Measurements from ENCODE around the gene INTS4.
A peak's percentile ranks its signal among the peaks of the same experiment; 100 is the strongest.
"Not testable (repeated sequence)": the region's sequence is repeated elsewhere in the genome, so short reads cannot be mapped to it uniquely, and the experiment has no call there.

Gene INTS4

DNA sequence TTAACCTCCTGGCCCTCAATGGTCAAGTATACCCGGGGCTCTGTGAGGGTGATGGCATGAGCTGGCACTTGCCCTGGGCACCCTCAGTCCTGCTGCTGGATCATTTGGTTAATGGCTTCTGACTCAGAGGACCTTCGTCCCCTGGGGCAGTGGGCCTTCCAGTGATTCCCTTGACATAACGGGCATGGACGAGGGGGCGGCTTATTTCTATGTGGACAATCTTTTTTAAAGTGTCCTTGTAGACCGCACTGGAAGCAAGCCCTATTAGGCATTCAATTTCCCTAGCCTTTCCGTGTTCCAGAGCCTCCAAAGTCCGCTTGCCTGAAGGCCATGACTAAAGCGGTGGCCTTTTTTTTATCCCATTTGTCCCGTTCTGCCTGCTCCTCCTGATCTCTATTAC, 133.0 kb downstream of the INTS4 start:
- H2BK5ac ChIP-seq (ENCODE audit: low read depth, low read length, poor library complexity, severe bottlenecking); H3K79me1 ChIP-seq (replicated peaks; ENCODE audit: low read length, poor library complexity, severe bottlenecking); H3K18ac ChIP-seq (ENCODE audit: low read depth in 1 of 2, low read length in 2 of 2); H4K91ac ChIP-seq (ENCODE audit: low read length); H3K4me1 ChIP-seq (ENCODE audit: control insufficient read depth, insufficient read depth, low read depth, low read length); H2BK12ac ChIP-seq (ENCODE audit: low read length in 2 of 2); H3K9me3 ChIP-seq (ENCODE audit: control insufficient read depth, low read length); H3K14ac ChIP-seq (ENCODE audit: low read length in 2 of 2); H3K4ac ChIP-seq (ENCODE audit: low read depth in 1 of 2, low read length in 2 of 2); H3K27me3 ChIP-seq (ENCODE audit: control insufficient read depth in 1 of 2, insufficient read depth in 1 of 2, low read length in 2 of 2); H2BK15ac ChIP-seq (ENCODE audit: low read depth, poor library complexity, severe bottlenecking); H3K4me3 ChIP-seq (ENCODE audit: insufficient read depth in 1 of 2, low read depth in 1 of 2, low read length in 2 of 2); H2AK5ac ChIP-seq (ENCODE audit: low read length, severe bottlenecking); H3K23ac ChIP-seq (ENCODE audit: low read length in 2 of 2); H3K4me2 ChIP-seq (ENCODE audit: low read length, poor library complexity, severe bottlenecking); H3K9ac ChIP-seq (ENCODE audit: low read length); DNase-seq; H2AFZ ChIP-seq (ENCODE audit: low read depth, low read length); H3K27ac ChIP-seq (ENCODE audit: low read length, poor library complexity, severe bottlenecking); H2BK120ac ChIP-seq (ENCODE audit: low read depth, low read length); H4K8ac ChIP-seq (ENCODE audit: low read length): not testable (repeated sequence)
- WGBS = 99% methylated on average over 10 of the region's 10 CpGs
- peaks cover 15 to 16% of the 10 kb centered on the region in 2 experiments for H3K36me3 ChIP-seq (ENCODE audit: control insufficient read depth in 1 of 2, insufficient read depth in 2 of 2, low read depth in 1 of 2, low read length in 2 of 2)

DNA sequence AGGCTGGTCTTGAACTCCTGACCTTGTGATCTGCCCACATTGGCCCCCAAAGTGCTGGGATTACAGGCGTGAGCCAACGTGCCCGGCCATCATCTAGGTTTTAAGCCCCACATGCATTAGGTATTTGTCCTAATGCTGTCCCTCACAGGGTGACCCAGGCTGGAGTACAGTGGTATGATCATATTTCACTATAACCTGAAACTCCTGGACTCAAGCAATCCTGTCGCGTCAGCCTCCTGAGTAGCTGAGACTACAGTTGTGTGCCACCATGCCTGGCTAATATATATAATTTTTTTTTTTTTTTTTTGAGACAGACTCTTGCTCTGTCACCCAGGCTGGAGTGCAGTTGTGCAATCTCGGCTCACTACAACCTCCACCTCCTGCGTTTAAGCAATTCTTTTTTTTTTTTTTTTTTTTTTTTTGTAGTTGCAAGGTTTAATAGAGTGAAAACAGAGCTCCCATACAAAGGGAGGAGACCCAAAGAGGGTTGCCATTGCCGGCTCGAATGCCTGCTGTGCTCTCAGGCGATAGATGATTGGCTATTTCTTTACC, 136.5 kb downstream of the INTS4 start:
- H2BK15ac ChIP-seq (ENCODE audit: low read depth, poor library complexity, severe bottlenecking) = not testable (repeated sequence)
- 93% methylated on average over 6 of the region's 10 CpGs for WGBS

DNA sequence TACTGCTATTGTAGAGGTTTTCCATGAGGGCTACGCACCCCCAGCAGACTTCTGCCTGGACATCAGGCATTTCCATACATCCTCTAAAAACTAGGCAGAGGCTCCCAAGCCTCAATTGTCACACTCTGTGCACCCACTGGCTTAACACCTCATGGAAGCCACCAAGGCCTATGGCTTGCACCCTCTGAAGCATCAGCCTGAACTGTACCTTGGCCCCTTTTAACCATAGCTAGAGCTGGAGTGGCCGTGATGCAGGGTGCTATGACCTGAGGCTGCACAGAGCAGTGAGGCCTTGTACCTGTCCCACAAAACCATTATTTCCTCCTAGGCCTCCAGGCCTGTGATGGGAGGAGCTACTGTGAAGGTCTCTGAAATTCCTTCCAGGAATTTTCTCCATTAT, 139.6 kb downstream of the INTS4 start:
- no peak overlapping the region for H3K18ac ChIP-seq (ENCODE audit: low read depth in 1 of 2, low read length in 2 of 2)
- H3K9me3 ChIP-seq (ENCODE audit: control insufficient read depth, low read length) = peaks cover 24% of the 10 kb centered on the region
- H2BK12ac ChIP-seq (ENCODE audit: low read length in 2 of 2) = no peak overlapping the region
- H3K4me1 ChIP-seq (ENCODE audit: control insufficient read depth, insufficient read depth, low read depth, low read length) = no peaks in the 10 kb centered on the region
- peaks cover 9% of the 10 kb centered on the region for H3K79me1 ChIP-seq (replicated peaks; ENCODE audit: low read length, poor library complexity, severe bottlenecking)
- no peak overlapping the region for H3K14ac ChIP-seq (ENCODE audit: low read length in 2 of 2)
- no peak overlapping the region for H3K4ac ChIP-seq (ENCODE audit: low read depth in 1 of 2, low read length in 2 of 2)
- no peak overlapping the region for H3K23ac ChIP-seq (ENCODE audit: low read length in 2 of 2)
- peak overlapping the region in 1 of 2 experiments; percentile 37 for H3K4me3 ChIP-seq (ENCODE audit: insufficient read depth in 1 of 2, low read depth in 1 of 2, low read length in 2 of 2)
- no peak overlapping the region for H3K4me2 ChIP-seq (ENCODE audit: low read length, poor library complexity, severe bottlenecking)
- no peak for DNase-seq
- peaks cover 29 to 47% of the 10 kb centered on the region in 2 experiments for H3K36me3 ChIP-seq (ENCODE audit: control insufficient read depth in 1 of 2, insufficient read depth in 2 of 2, low read depth in 1 of 2, low read length in 2 of 2)
- no peak overlapping the region for H3K27ac ChIP-seq (ENCODE audit: low read length, poor library complexity, severe bottlenecking)
- H2BK120ac ChIP-seq (ENCODE audit: low read depth, low read length) = no peak overlapping the region
- WGBS = 100% methylated on average over 2 of the region's 2 CpGs
- H4K8ac ChIP-seq (ENCODE audit: low read length) = no peak overlapping the region
- H2BK5ac ChIP-seq (ENCODE audit: low read depth, low read length, poor library complexity, severe bottlenecking) = no peak overlapping the region
- no peaks in the 10 kb centered on the region for H3K27me3 ChIP-seq (ENCODE audit: control insufficient read depth in 1 of 2, insufficient read depth in 1 of 2, low read length in 2 of 2)
- no peak overlapping the region for H2AK5ac ChIP-seq (ENCODE audit: low read length, severe bottlenecking)
- H4K91ac ChIP-seq (ENCODE audit: low read length) = no peak overlapping the region
- H2AFZ ChIP-seq (ENCODE audit: low read depth, low read length) = no peak overlapping the region
- H2BK15ac ChIP-seq (ENCODE audit: low read depth, poor library complexity, severe bottlenecking) = no peak overlapping the region
- H3K9ac ChIP-seq (ENCODE audit: low read length) = no peak overlapping the region

More for the DNA sequence above, 136.5 kb downstream of the INTS4 start:
- H3K4me2 ChIP-seq (ENCODE audit: low read length, poor library complexity, severe bottlenecking); H2AK5ac ChIP-seq (ENCODE audit: low read length, severe bottlenecking); H2BK5ac ChIP-seq (ENCODE audit: low read depth, low read length, poor library complexity, severe bottlenecking); H3K27ac ChIP-seq (ENCODE audit: low read length, poor library complexity, severe bottlenecking); H3K18ac ChIP-seq (ENCODE audit: low read depth in 1 of 2, low read length in 2 of 2); H3K9ac ChIP-seq (ENCODE audit: low read length); H2BK120ac ChIP-seq (ENCODE audit: low read depth, low read length); H3K27me3 ChIP-seq (ENCODE audit: control insufficient read depth in 1 of 2, insufficient read depth in 1 of 2, low read length in 2 of 2); H3K4me1 ChIP-seq (ENCODE audit: control insufficient read depth, insufficient read depth, low read depth, low read length); H3K14ac ChIP-seq (ENCODE audit: low read length in 2 of 2); H4K8ac ChIP-seq (ENCODE audit: low read length); H2BK12ac ChIP-seq (ENCODE audit: low read length in 2 of 2); H3K23ac ChIP-seq (ENCODE audit: low read length in 2 of 2); H3K4ac ChIP-seq (ENCODE audit: low read depth in 1 of 2, low read length in 2 of 2); DNase-seq; H4K91ac ChIP-seq (ENCODE audit: low read length); H2AFZ ChIP-seq (ENCODE audit: low read depth, low read length); H3K4me3 ChIP-seq (ENCODE audit: insufficient read depth in 1 of 2, low read depth in 1 of 2, low read length in 2 of 2): not testable (repeated sequence)
- H3K9me3 ChIP-seq (ENCODE audit: control insufficient read depth, low read length) = peaks cover 24% of the 10 kb centered on the region
- peaks cover 32 to 38% of the 10 kb centered on the region in 2 experiments for H3K36me3 ChIP-seq (ENCODE audit: control insufficient read depth in 1 of 2, insufficient read depth in 2 of 2, low read depth in 1 of 2, low read length in 2 of 2)
- peaks cover 13% of the 10 kb centered on the region for H3K79me1 ChIP-seq (replicated peaks; ENCODE audit: low read length, poor library complexity, severe bottlenecking)

DNA sequence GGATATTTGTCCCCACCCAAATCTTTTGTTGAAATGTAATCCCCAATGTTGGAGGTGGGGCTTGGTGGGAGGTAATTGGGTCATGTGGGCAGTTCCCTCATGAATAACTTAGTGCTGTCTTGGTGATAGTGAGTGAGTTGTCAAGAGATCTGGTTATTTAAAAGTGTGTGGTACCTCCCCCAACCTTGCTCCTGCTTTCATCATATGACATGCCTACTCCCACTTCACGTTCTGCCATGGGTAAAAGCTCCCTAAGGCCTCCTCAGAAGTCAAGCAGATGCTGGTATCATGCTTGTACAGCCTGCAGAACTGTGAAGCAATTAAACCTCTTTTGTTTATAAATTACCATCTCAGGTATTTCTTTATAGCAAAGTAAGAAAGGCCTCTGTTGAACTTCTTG, 143.0 kb downstream of the INTS4 start:
- Histone ChIP-seq H4K91ac (ENCODE audit: low read length) (no peak overlapping the region), H3K4me3 (ENCODE audit: insufficient read depth in 1 of 2, low read depth in 1 of 2, low read length in 2 of 2) (no peak overlapping the region), H3K27ac (ENCODE audit: low read length, poor library complexity, severe bottlenecking) (no peak overlapping the region), H3K18ac (ENCODE audit: low read depth in 1 of 2, low read length in 2 of 2) (no peak overlapping the region), H3K4me2 (ENCODE audit: low read length, poor library complexity, severe bottlenecking) (no peak overlapping the region), H3K23ac (ENCODE audit: low read length in 2 of 2) (no peak overlapping the region), H3K14ac (ENCODE audit: low read length in 2 of 2) (no peak overlapping the region), H3K9me3 (ENCODE audit: control insufficient read depth, low read length) (peaks cover 18% of the 10 kb centered on the region), H2BK5ac (ENCODE audit: low read depth, low read length, poor library complexity, severe bottlenecking) (no peak overlapping the region), H3K27me3 (ENCODE audit: control insufficient read depth in 1 of 2, insufficient read depth in 1 of 2, low read length in 2 of 2) (no peaks in the 10 kb centered on the region), H2BK120ac (ENCODE audit: low read depth, low read length) (no peak overlapping the region), H3K9ac (ENCODE audit: low read length) (no peak overlapping the region), H3K4ac (ENCODE audit: low read depth in 1 of 2, low read length in 2 of 2) (no peak overlapping the region), H2BK15ac (ENCODE audit: low read depth, poor library complexity, severe bottlenecking) (no peak overlapping the region), H3K36me3 (ENCODE audit: control insufficient read depth in 1 of 2, insufficient read depth in 2 of 2, low read depth in 1 of 2, low read length in 2 of 2) (peaks cover 22 to 59% of the 10 kb centered on the region in 2 experiments), H2BK12ac (ENCODE audit: low read length in 2 of 2) (no peak overlapping the region), H2AFZ (ENCODE audit: low read depth, low read length) (no peak overlapping the region), H3K4me1 (ENCODE audit: control insufficient read depth, insufficient read depth, low read depth, low read length) (no peaks in the 10 kb centered on the region), H4K8ac (ENCODE audit: low read length) (no peak overlapping the region), H2AK5ac (ENCODE audit: low read length, severe bottlenecking) (peak overlapping the region; percentile 29), H3K79me1 (replicated peaks; ENCODE audit: low read length, poor library complexity, severe bottlenecking) (peaks cover 9% of the 10 kb centered on the region)
- no peak for DNase-seq
- 100% methylated on average over 1 of the region's 1 CpG for WGBS

All from mesenchymal stem cell (in vitro differentiated cells and primary cell).